AG09309 (cell line): ENCODE measurements around the gene SIPA1L2.

Source experiments
- DNase-seq: peaks from one replicate; pipeline ENCODE4 v3.0.0-alpha.2; 2010; ENCODE audit warnings: low read depth
- H3K4me3 ChIP-seq: 2 replicates; pipeline ENCODE4 v1.5.1; 2011; ENCODE audit warnings: mild to moderate bottlenecking, low read depth, low read length, moderate library complexity; ENCODE audit not compliant: control insufficient read depth
- CTCF ChIP-seq: IDR thresholded peaks from 2 replicates; pipeline ENCODE4 v1.5.1; 2011; ENCODE audit warnings: mild to moderate bottlenecking, low read depth, low read length, inconsistent platforms; ENCODE audit not compliant: insufficient read depth, control insufficient read depth; ENCODE audit errors: missing control alignments

Gene SIPA1L2

GRCh38 chr1:232598133-232598532 is 31.8 kb downstream of the SIPA1L2 start:
- DNase-seq: no peak
- no peak for TF ChIP-seq CTCF
- no peak overlapping the region for H3K4me3 ChIP-seq

- no peak for DNase-seq
- TF ChIP-seq CTCF: no peak
- no peak overlapping the region for H3K4me3 ChIP-seq
Observed at GRCh38 chr1:232597721-232598120, 32.2 kb downstream of the SIPA1L2 start.

GRCh38 chr1:232596666-232597303 is 33.1 kb downstream of the SIPA1L2 start:
- TF ChIP-seq CTCF: no peak

GRCh38 chr1:232594768-232595698 is 34.9 kb downstream of the SIPA1L2 start:
- no peak for TF ChIP-seq CTCF

More at GRCh38 chr1:232596666-232597303, 33.1 kb downstream of the SIPA1L2 start:
- H3K4me3 ChIP-seq: no peak overlapping the region
- no peak for DNase-seq

GRCh38 chr1:232593717-232594502 is 36.0 kb downstream of the SIPA1L2 start:
- no peak overlapping the region for H3K4me3 ChIP-seq
- no peak for DNase-seq
- TF ChIP-seq CTCF: no peak

More at GRCh38 chr1:232594768-232595698, 34.9 kb downstream of the SIPA1L2 start:
- no peak for DNase-seq
- H3K4me3 ChIP-seq: no peak overlapping the region

GRCh38 chr1:232591344-232591743 is 38.6 kb downstream of the SIPA1L2 start:
- H3K4me3 ChIP-seq: no peak overlapping the region
- TF ChIP-seq CTCF: no peak
- DNase-seq: no peak
